K562 (cell line): ENCODE measurements around the gene ILKAP. TPM values are rescaled to one million over a fixed set of nuclear protein-coding genes. Genes with fewer than 3 reads are reported as not detected.

Source experiments
- ADNP ChIP-seq: fragments of 200-800 bp; sonication (Bioruptor generic); IDR thresholded peaks from 2 replicates; pipeline ENCODE4 v1.6.1; 2016; ENCODE audit warnings: missing genetic modification characterization, missing compliant biosample characterization
- ARID1B ChIP-seq: fragments of 450-650 bp; IDR thresholded peaks from 2 replicates; pipeline ENCODE4 v1.6.1; 2016; ENCODE audit warnings: antibody characterized with exemption, mild to moderate bottlenecking, inconsistent platforms
- DPF2 ChIP-seq: fragments of 450-650 bp; IDR thresholded peaks from 2 replicates; pipeline ENCODE4 v1.6.1; 2016
- EGR1 ChIP-seq: fragments of 450-650 bp; conservative IDR thresholded peaks from 2 replicates; pipeline ENCODE4 v1.6.1; 2017; ENCODE audit warnings: mild to moderate bottlenecking
- ETS2 ChIP-seq: IDR thresholded peaks from 2 replicates; pipeline ENCODE4 v1.6.1; 2016; ENCODE audit warnings: borderline replicate concordance, missing genetic modification characterization, mild to moderate bottlenecking, moderate library complexity, missing compliant biosample characterization; ENCODE audit not compliant: poor library complexity, severe bottlenecking
- FIP1L1 ChIP-seq: fragments of 200-400 bp; formaldehyde crosslinking; IDR thresholded peaks from 2 replicates; pipeline ENCODE4 v1.6.1; 2018; ENCODE audit warnings: mild to moderate bottlenecking, low read depth, low read length; ENCODE audit not compliant: poor library complexity, severe bottlenecking
- MAFG ChIP-seq: fragments of 450-650 bp; conservative IDR thresholded peaks from 2 replicates; pipeline ENCODE4 v1.6.1; 2016; ENCODE audit warnings: missing genetic modification characterization, missing compliant biosample characterization
- MAFK ChIP-seq: IDR thresholded peaks from 2 replicates; pipeline ENCODE4 v1.6.1; 2011; ENCODE audit warnings: low read length, improper control_type of control experiment
- NFE2 ChIP-seq: IDR thresholded peaks from 2 replicates; pipeline ENCODE4 v1.6.1; 2014; ENCODE audit warnings: antibody characterized with exemption, low read depth
- RBBP5 ChIP-seq: fragments of 200-600 bp; sonication (generic); IDR thresholded peaks from 2 replicates; pipeline ENCODE4 v1.6.1; 2012; ENCODE audit warnings: borderline replicate concordance, mild to moderate bottlenecking, low read length, control low read depth, inconsistent platforms; ENCODE audit not compliant: insufficient read depth, poor library complexity, severe bottlenecking
- RBM17 ChIP-seq: fragments of 200-400 bp; formaldehyde crosslinking; IDR thresholded peaks from 2 replicates; pipeline ENCODE4 v1.6.1; 2017; ENCODE audit warnings: low read depth, mild to moderate bottlenecking, low read length, borderline replicate concordance
- RCOR1 ChIP-seq, 2 experiments: IDR thresholded peaks; 2 replicates each; pipeline ENCODE4 v1.6.1; 2012; ENCODE audit warnings: low read depth in 2 of 2, low read length in 2 of 2, borderline replicate concordance in 1 of 2, improper control_type of control experiment in 1 of 2
- SMC3 ChIP-seq: conservative IDR thresholded peaks from 2 replicates; pipeline ENCODE4 v1.6.1; 2011; ENCODE audit warnings: low read depth, low read length, improper control_type of control experiment; ENCODE audit not compliant: insufficient read depth
- TOE1 ChIP-seq, 2 experiments: fragments of 450-650 bp in 1 of 2; sonication (generic) in 1 of 2; formaldehyde crosslinking in 1 of 2; IDR thresholded peaks; 2 replicates each; pipeline versions ENCODE4 v1.7.1 to v1.8.0; 2016 to 2022; ENCODE audit warnings: borderline replicate concordance in 2 of 2, mild to moderate bottlenecking in 2 of 2, antibody characterized with exemption in 1 of 2, inconsistent platforms in 1 of 2, low read depth in 1 of 2, missing genetic modification reagents in 1 of 2, moderate library complexity in 1 of 2
- ZMIZ1 ChIP-seq, 2 experiments: fragments of 150-350 bp in 1 of 2; IDR thresholded peaks; 2 replicates each; pipeline ENCODE4 v1.6.1; 2012 to 2016; ENCODE audit warnings: low read depth in 2 of 2, low read length in 2 of 2, mild to moderate bottlenecking in 1 of 2, moderate library complexity in 1 of 2
- ZNF23 ChIP-seq: fragments of 250-450 bp; sonication (Bioruptor Pico); IDR thresholded peaks from 2 replicates; pipeline ENCODE4 v1.4.0; 2020; ENCODE audit warnings: mild to moderate bottlenecking
- ZNF282 ChIP-seq: sonication (generic); formaldehyde crosslinking; IDR thresholded peaks from 2 replicates; pipeline ENCODE4 v1.8.1; 2023; ENCODE audit warnings: missing genetic modification reagents
- ZNF347 ChIP-seq: fragments of 450-650 bp; formaldehyde crosslinking; IDR thresholded peaks from 2 replicates; pipeline ENCODE4 v1.4.0; 2020; ENCODE audit warnings: low read depth, mild to moderate bottlenecking, moderate library complexity
- ZNF696 ChIP-seq: fragments of 250-450 bp; sonication (Bioruptor Pico); conservative IDR thresholded peaks from 2 replicates; pipeline ENCODE4 v1.4.0; 2020; ENCODE audit warnings: mild to moderate bottlenecking, moderate library complexity
- polyA plus RNA-seq, 8 experiments: library from polyadenylated mRNA; depleted of rRNA in 4 of 8; stranded (reverse) in 5 of 8; unstranded in 3 of 8; fragments of >200 nt; fragmentation: Nextera tagmentation in 2 of 8; fragmentation: Illumina TruSeq in 1 of 8; extraction: Ambion mirVana in 2 of 8; extraction: Trizol in 1 of 8; gene quantifications; 2 replicates each; pipeline versions ENCODE4 v1.2.1 to v1.2.3, GENCODE V29; 2011 to 2014; ENCODE audit warnings: inconsistent platforms in 1 of 8, missing spikeins in 1 of 8
- total RNA-seq, 7 experiments: library from RNA; depleted of rRNA in 6 of 7; stranded (reverse); fragments of >200 nt in 6 of 7; fragmentation: Illumina TruSeq in 2 of 7; extraction: Trizol in 2 of 7; gene quantifications; 2 replicates each; pipeline versions ENCODE4 v1.2.1 to v1.2.3, GENCODE V29; 2011 to 2021; ENCODE audit warnings: low replicate concordance in 1 of 7
- TF ChIP-seq, protein P1 (sequence below), 2 experiments: fragments of 200-800 bp in 1 of 2; sonication (Bioruptor generic) in 1 of 2; sonication (generic) in 1 of 2; formaldehyde crosslinking in 1 of 2; IDR thresholded peaks in 1 of 2; conservative IDR thresholded peaks in 1 of 2; 2 replicates each; pipeline versions ENCODE4 v1.5.0 to v1.6.1; 2016 to 2020; ENCODE audit warnings: missing compliant biosample characterization in 1 of 2, missing genetic modification characterization in 1 of 2, missing genetic modification reagents in 1 of 2
- TF ChIP-seq, protein P2 (sequence below), 3 experiments: IDR thresholded peaks in 2 of 3; conservative IDR thresholded peaks in 1 of 3; 2 replicates each; pipeline ENCODE4 v1.5.1; 2011 to 2012; ENCODE audit warnings: low read length in 3 of 3, mild to moderate bottlenecking in 3 of 3, control low read depth in 2 of 3, improper control_type of control experiment in 1 of 3, inconsistent platforms in 1 of 3, low read depth in 1 of 3, mixed read lengths in 1 of 3, moderate library complexity in 1 of 3; ENCODE audit not compliant: insufficient read depth in 2 of 3

The ILKAP gene
- total and polyA plus RNA-seq, 9 of the 15 experiments (the other 6 are each of a cell fraction or from before 2014, with no cell fraction given): 3.1 to 43.9 (median 20.7) TPM

DNA sequence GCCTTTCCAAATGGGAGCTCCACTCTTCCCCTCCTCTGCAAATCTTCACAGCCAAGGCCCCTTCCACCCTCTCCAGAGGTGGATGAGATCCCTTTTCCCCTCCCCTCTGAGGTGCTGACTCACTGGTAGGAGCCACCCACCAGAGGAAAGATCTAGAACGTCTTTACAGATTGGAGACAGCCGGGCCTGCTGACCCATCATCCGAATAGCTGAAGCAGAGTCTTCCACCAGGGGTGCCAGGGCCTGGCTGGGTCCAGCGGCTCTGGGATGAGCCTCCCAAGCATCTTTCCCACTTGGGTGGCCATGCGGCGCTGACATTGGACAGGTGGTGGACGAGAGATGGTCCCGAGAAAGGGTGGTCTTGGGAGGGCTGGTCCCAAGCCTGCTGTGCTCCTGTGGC, 35.7 kb downstream of the ILKAP start (continued):
- TF ChIP-seq MAFK (peak; percentile 47; the same call in 1 of the 2 replicates), DPF2 (0 out of 2 replicates have a peak, but pooled peaks have one; percentile 16), ZNF23 (CRISPR knock-in tag) (no peak), ZNF696 (CRISPR knock-in tag) (no peak), TOE1 (IDR thresholded peaks at IDR 0.05; ENCODE audit: borderline replicate concordance) (no peak), TOE1 (CRISPR knock-in tag; IDR thresholded peaks at IDR 0.05; ENCODE audit: borderline replicate concordance, low read depth) (no peak), ETS2 (tag) (no peak), MAFG (tag) (peak; percentile 64), ZNF282 (CRISPR knock-in tag) (no peak), EGR1 (0 out of 2 replicates have a peak, but pooled peaks have one; percentile 6), RCOR1 (IDR thresholded peaks at IDR 0.05; ENCODE audit: borderline replicate concordance in 1 of 2, low read depth in 2 of 2, low read length in 2 of 2) (peak in 1 of 2 experiments; percentile 25; a peak in 1 of 4 replicates), ZNF347 (no peak), NFE2 (peak; percentile 84), RBM17 (no peak), FIP1L1 (no peak), SMC3 (no peak), RBBP5 (no peak), ARID1B (peak; percentile 22; the same call in 1 of the 2 replicates), ADNP (no peak), ZMIZ1 (IDR thresholded peaks at IDR 0.05; ENCODE audit: low read depth in 2 of 2, low read length in 2 of 2) (no peak)
- TF ChIP-seq, protein P1, sequence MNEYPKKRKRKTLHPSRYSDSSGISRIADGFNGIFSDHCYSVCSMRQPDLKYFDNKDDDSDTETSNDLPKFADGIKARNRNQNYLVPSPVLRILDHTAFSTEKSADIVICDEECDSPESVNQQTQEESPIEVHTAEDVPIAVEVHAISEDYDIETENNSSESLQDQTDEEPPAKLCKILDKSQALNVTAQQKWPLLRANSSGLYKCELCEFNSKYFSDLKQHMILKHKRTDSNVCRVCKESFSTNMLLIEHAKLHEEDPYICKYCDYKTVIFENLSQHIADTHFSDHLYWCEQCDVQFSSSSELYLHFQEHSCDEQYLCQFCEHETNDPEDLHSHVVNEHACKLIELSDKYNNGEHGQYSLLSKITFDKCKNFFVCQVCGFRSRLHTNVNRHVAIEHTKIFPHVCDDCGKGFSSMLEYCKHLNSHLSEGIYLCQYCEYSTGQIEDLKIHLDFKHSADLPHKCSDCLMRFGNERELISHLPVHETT (CRISPR knock-in tag; conservative IDR thresholded peaks at IDR 0.05 in 1 of 2, IDR thresholded peaks at IDR 0.05 in 1 of 2): no peak
- TF ChIP-seq, protein P2, sequence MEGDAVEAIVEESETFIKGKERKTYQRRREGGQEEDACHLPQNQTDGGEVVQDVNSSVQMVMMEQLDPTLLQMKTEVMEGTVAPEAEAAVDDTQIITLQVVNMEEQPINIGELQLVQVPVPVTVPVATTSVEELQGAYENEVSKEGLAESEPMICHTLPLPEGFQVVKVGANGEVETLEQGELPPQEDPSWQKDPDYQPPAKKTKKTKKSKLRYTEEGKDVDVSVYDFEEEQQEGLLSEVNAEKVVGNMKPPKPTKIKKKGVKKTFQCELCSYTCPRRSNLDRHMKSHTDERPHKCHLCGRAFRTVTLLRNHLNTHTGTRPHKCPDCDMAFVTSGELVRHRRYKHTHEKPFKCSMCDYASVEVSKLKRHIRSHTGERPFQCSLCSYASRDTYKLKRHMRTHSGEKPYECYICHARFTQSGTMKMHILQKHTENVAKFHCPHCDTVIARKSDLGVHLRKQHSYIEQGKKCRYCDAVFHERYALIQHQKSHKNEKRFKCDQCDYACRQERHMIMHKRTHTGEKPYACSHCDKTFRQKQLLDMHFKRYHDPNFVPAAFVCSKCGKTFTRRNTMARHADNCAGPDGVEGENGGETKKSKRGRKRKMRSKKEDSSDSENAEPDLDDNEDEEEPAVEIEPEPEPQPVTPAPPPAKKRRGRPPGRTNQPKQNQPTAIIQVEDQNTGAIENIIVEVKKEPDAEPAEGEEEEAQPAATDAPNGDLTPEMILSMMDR (IDR thresholded peaks at IDR 0.05 in 2 of 3, conservative IDR thresholded peaks at IDR 0.05 in 1 of 3; ENCODE audit: insufficient read depth in 2 of 3, low read depth in 1 of 3, low read length in 3 of 3): no peak
